B cell (primary cell): ENCODE results near the gene MCHR1. TPM values are rescaled to one million over a fixed set of nuclear protein-coding genes. Genes with fewer than 3 reads are reported as not detected.

Experiments
- ATAC-seq: fragments of 200-7000 bp; cut with Tn5 transposase; one replicate; pipeline ENCODE4 v1.10.0; 2021; ENCODE audit warnings: low read depth, mild to moderate bottlenecking, moderate number of reproducible peaks, moderate library complexity
- CTCF ChIA-PET: fragments of 350-600 bp; sonication (Branson Sonifier 250); formaldehyde crosslinking; loops from one replicate; lab custom pipeline; 2021; ENCODE audit warnings: antibody characterized with exemption, inconsistent platforms; lab: Charles Lee
- POLR2A ChIA-PET: fragments of 350-600 bp; sonication (Branson Sonifier 250); formaldehyde crosslinking; loops from one replicate; lab custom pipeline; 2021; ENCODE audit warnings: antibody characterized with exemption; lab: Charles Lee
- DNase-seq: peaks from one replicate; pipeline ENCODE4 v3.0.0; 2013
- H2AFZ ChIP-seq: 2 replicates; pipeline ENCODE4 v1.6.1; 2012; ENCODE audit warnings: mild to moderate bottlenecking, low read depth, low read length; ENCODE audit not compliant: insufficient read depth, poor library complexity, severe bottlenecking
- H3K27ac ChIP-seq, 2 donors: 1 replicate in 1 of 2; 2 replicates in 1 of 2; pipeline ENCODE4 v1.5.1; 2012 to 2013; ENCODE audit warnings: low read length in 2 of 2, mild to moderate bottlenecking in 2 of 2, moderate library complexity in 1 of 2
- H3K27me3 ChIP-seq, 4 experiments: fragments of 200-600 bp in 1 of 4; sonication (generic) in 1 of 4; replicated peaks in 1 of 4; 1 replicate in 2 of 4; 2 replicates in 2 of 4; pipeline versions ENCODE4 v1.6.1 to v1.7.0; 2013 to 2016; ENCODE audit warnings: low read length in 3 of 4, mild to moderate bottlenecking in 2 of 4, mixed read lengths in 1 of 4, moderate library complexity in 1 of 4; ENCODE audit not compliant: insufficient read depth in 4 of 4, control insufficient read depth in 3 of 4; ENCODE audit errors: control extremely low read depth in 1 of 4
- H3K36me3 ChIP-seq, 2 experiments: replicated peaks in 1 of 2; 1 replicate in 1 of 2; 2 replicates in 1 of 2; pipeline versions ENCODE4 v1.6.1 to v1.7.1; 2013; ENCODE audit warnings: low read length in 1 of 2; ENCODE audit not compliant: insufficient read depth in 2 of 2, control insufficient read depth in 1 of 2; ENCODE audit errors: control extremely low read depth in 1 of 2, extremely low read depth in 1 of 2
- H3K4me1 ChIP-seq, 2 donors: fragments of 200-600 bp in 1 of 2; sonication (generic) in 1 of 2; 1 replicate in 1 of 2; 2 replicates in 1 of 2; pipeline versions ENCODE4 v1.5.1 to v1.6.1; 2013 to 2017; ENCODE audit warnings: low read length in 2 of 2; ENCODE audit not compliant: control insufficient read depth in 2 of 2, insufficient read depth in 2 of 2
- H3K4me2 ChIP-seq: replicated peaks from 2 replicates; pipeline ENCODE3; 2012; ENCODE audit warnings: mild to moderate bottlenecking, low read depth, low read length; ENCODE audit not compliant: poor library complexity, severe bottlenecking
- H3K4me3 ChIP-seq, 5 experiments: fragments of 200-600 bp in 1 of 5; sonication (generic) in 1 of 5; 1 replicate in 3 of 5; 2 replicates in 2 of 5; pipeline versions ENCODE4 v1.5.1 to v1.7.0; 2011 to 2016; ENCODE audit warnings: low read length in 4 of 5, mild to moderate bottlenecking in 4 of 5, low read depth in 2 of 5, control low read depth in 1 of 5, moderate library complexity in 1 of 5; ENCODE audit not compliant: insufficient read depth in 1 of 5; ENCODE audit errors: control extremely low read depth in 1 of 5, extremely low read depth in 1 of 5
- H3K79me2 ChIP-seq: fragments of 200-600 bp; sonication (generic); one replicate; pipeline ENCODE4 v1.6.0; 2016; ENCODE audit warnings: low read length; ENCODE audit not compliant: control insufficient read depth, insufficient read depth
- H3K9ac ChIP-seq: fragments of 200-600 bp; sonication (generic); 2 replicates; pipeline ENCODE4 v1.6.1; 2017; ENCODE audit warnings: mild to moderate bottlenecking, low read length, moderate library complexity
- H3K9me3 ChIP-seq, 3 donors: one replicate each; pipeline versions ENCODE4 v1.6.1 to v1.7.1; 2013; ENCODE audit warnings: low read length in 2 of 3; ENCODE audit not compliant: control insufficient read depth in 2 of 3, insufficient read depth in 1 of 3; ENCODE audit errors: control extremely low read depth in 1 of 3
- H4K20me1 ChIP-seq: 2 replicates; pipeline ENCODE4 v1.6.0; 2012; ENCODE audit warnings: mild to moderate bottlenecking, low read length; ENCODE audit not compliant: insufficient read depth, control insufficient read depth, poor library complexity, severe bottlenecking
- H3K27ac Mint-ChIP-seq: one replicate; pipeline ENCODE4 v1.8.0; 2021; ENCODE audit warnings: mixed read lengths
- H3K27me3 Mint-ChIP-seq: one replicate; pipeline ENCODE4 v1.8.0; 2021; ENCODE audit warnings: mixed read lengths
- H3K4me1 Mint-ChIP-seq: one replicate; pipeline ENCODE4 v1.8.0; 2021; ENCODE audit warnings: mixed read lengths
- H3K4me3 Mint-ChIP-seq: one replicate; pipeline ENCODE4 v1.8.0; 2021; ENCODE audit warnings: mixed read lengths
- H3K9me3 Mint-ChIP-seq: one replicate; pipeline ENCODE4 v1.8.0; 2022; ENCODE audit warnings: mixed read lengths; ENCODE audit not compliant: insufficient read depth
- CTCF ChIP-seq: fragments of 200-600 bp; IDR thresholded peaks from one replicate; pipeline ENCODE4 v1.8.0; 2022; ENCODE audit warnings: antibody characterized with exemption, mild to moderate bottlenecking
- EZH2 ChIP-seq: IDR thresholded peaks from 2 replicates; pipeline ENCODE4 v1.6.1; 2012; ENCODE audit warnings: borderline replicate concordance, low read depth, mild to moderate bottlenecking, moderate library complexity, low read length; ENCODE audit not compliant: insufficient read depth, poor library complexity, severe bottlenecking
- WGBS: methylation state at CpG from one replicate; pipeline ENCODE4 v1.1.5; 2013; ENCODE audit warnings: missing lambda C conversion rate; ENCODE audit not compliant: insufficient coverage; 5-methylcytosine and 5-hydroxymethylcytosine counted together
- intact Hi-C: fragments of 100-400 bp; cut with micrococcal nuclease; formaldehyde crosslinking; loops from one replicate; pipeline ENCODE4 v1.10.0; 2022
- polyA plus RNA-seq: library from polyadenylated mRNA; depleted of rRNA; stranded (reverse); fragments of >200 nt; gene quantifications from 2 replicates; pipeline ENCODE4 v1.2.3, GENCODE V29; 2012
- total RNA-seq, 2 donors: library from RNA; stranded (reverse); fragments of 120-200 nt in 1 of 2; gene quantifications; 1 replicate in 1 of 2; 2 replicates in 1 of 2; pipeline versions ENCODE4 v1.2.3 to v1.2.4, GENCODE V29; 2013 to 2022

MCHR1 gene
- total and polyA plus RNA-seq, 2 donors (not counting 1 experiment from before 2014, with no cell fraction given), result not detected

DNA sequence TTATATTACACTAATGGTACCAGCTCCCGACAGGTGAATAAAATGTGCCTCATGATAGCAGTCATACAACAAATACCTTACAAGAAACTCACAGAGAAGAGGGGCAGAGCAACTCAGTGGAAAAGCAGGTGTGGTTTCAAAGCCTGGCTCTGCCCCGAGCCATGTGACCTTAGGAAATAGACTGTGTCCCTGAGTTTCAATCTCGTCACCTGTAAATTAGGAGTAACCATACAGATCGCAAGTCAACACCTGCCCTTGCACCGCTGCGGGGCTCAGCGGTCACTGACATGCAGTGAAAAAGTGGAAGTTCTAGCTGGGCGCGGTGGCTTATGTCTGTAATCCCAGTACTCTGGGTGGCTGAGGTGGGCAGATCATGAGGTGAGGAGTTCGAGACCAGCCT is 30.9 kb upstream of the MCHR1 start:
- Histone ChIP-seq H2AFZ (no peak overlapping the region), H3K4me3 (no peak overlapping the region), H3K27me3 (no peaks in the 10 kb centered on the region), H3K9ac (no peak overlapping the region), H4K20me1 (no peaks in the 10 kb centered on the region), H3K4me2 (no peak overlapping the region), H3K4me1 (peaks cover 4 to 17% of the 10 kb centered on the region in 2 donors), H3K79me2 (no peaks in the 10 kb centered on the region), H3K27ac (no peak overlapping the region), H3K36me3 (no peaks in the 10 kb centered on the region), H3K9me3 (no peaks in the 10 kb centered on the region)
- intact Hi-C loops, result loop anchor here (5.0 kb wide), 1 partner anchor 276 kb away; the partner anchor contains the start of gene SGSM3
- Mint-ChIP-seq H3K27ac (no peak overlapping the region), H3K9me3 (no peaks in the 10 kb centered on the region), H3K4me3 (no peak overlapping the region), H3K27me3 (no peaks in the 10 kb centered on the region), H3K4me1 (peaks cover 17% of the 10 kb centered on the region)
- DNase-seq (no peak), ATAC-seq (no peak)
- WGBS, result 97% methylated on average over 10 of the region's 10 CpGs
- CTCF ChIA-PET, result interaction anchor here (0.7 to 11.7 kb wide), 8 partner anchors 35 to 334 kb away, joined by 3 to 232 read pairs (median 4); no protein-coding TSS in a partner anchor
- TF ChIP-seq CTCF (no peak), EZH2 (no peak)
- POLR2A ChIA-PET, result interaction anchor here (0.7 to 1.9 kb wide), 3 partner anchors 12 to 214 kb away, joined by 3 to 6 read pairs (median 5); partner anchors contain the start of gene MRTFA

DNA sequence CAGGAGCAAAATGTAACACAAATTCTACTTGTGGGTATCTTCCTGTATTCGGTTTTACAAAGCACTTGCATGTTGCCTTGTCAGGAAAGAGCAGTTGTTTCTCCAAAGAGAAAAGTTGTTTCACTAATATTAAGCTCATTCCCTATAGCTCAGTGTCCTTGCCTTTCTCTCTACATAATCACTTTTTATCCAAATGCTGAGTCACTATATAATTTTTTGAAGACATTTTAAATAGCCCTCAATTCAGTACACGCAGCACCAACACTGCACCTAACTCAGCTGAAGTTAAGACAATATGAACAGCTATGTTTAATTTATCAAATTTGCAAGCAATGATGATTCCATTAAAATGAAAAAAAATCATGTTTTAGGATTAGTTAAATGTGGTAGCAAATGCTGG is 28.2 kb upstream of the MCHR1 start:
- no peaks in the 10 kb centered on the region for H3K79me2 ChIP-seq
- ATAC-seq, result no peak
- DNase-seq, result no peak
- Mint-ChIP-seq H3K4me3 (peak overlapping the region; percentile 86), H3K27ac (no peak overlapping the region), H3K27me3 (no peaks in the 10 kb centered on the region), H3K4me1 (peaks cover 17% of the 10 kb centered on the region), H3K9me3 (no peaks in the 10 kb centered on the region)
- TF ChIP-seq EZH2 (no peak), CTCF (no peak)
- H3K4me1 ChIP-seq, result peaks cover 3 to 14% of the 10 kb centered on the region in 2 donors
- peak overlapping the region; percentile 56 for H3K9ac ChIP-seq
- no peaks in the 10 kb centered on the region for H4K20me1 ChIP-seq
- ChIA-PET CTCF (interaction anchor here (1.3 to 11.7 kb wide), 4 partner anchors 105 to 249 kb away, joined by 3 to 232 read pairs (median 14); no protein-coding TSS in a partner anchor), POLR2A (interaction anchor here (0.6 to 1.4 kb wide), 2 partner anchors 14 to 180 kb away, joined by 3 to 6 read pairs; partner anchors contain the start of gene MRTFA)
- H3K27me3 ChIP-seq, result no peaks in the 10 kb centered on the region
- H3K27ac ChIP-seq, result no peak overlapping the region
- H3K4me2 ChIP-seq, result peak overlapping the region; percentile 57
- no peaks in the 10 kb centered on the region for H3K36me3 ChIP-seq
- WGBS, result 100% methylated on average over 1 of the region's 2 CpGs
- H3K9me3 ChIP-seq, result no peaks in the 10 kb centered on the region
- intact Hi-C loops, result no loop called here
- peak overlapping the region; percentile 54 for H2AFZ ChIP-seq
- H3K4me3 ChIP-seq, result peak overlapping the region in 1 of 5 experiments; percentile 51
